Measurements from ENCODE around the gene ERVK3-1.

DNA sequence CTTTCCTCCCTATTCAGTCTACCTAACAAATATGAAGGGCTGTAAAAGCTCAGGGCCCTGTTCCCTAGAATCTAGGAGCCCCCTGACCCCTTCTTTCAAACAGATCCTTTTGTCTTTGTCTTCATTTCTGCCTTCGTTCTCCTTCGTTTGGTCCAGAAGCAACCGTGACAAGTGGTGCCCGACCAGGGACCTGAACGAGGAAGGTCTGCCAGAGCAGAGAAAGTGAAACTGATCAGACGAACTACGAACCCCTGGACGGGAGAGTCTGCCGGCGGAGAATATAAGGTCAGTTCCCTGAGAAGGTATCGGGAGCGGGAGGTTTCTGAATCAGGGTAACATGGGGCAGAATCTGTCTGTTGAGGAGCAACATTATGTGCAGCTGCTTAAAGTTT, 751 bp downstream of the ERVK3-1 start:
- TF ChIP-seq, protein P1, sequence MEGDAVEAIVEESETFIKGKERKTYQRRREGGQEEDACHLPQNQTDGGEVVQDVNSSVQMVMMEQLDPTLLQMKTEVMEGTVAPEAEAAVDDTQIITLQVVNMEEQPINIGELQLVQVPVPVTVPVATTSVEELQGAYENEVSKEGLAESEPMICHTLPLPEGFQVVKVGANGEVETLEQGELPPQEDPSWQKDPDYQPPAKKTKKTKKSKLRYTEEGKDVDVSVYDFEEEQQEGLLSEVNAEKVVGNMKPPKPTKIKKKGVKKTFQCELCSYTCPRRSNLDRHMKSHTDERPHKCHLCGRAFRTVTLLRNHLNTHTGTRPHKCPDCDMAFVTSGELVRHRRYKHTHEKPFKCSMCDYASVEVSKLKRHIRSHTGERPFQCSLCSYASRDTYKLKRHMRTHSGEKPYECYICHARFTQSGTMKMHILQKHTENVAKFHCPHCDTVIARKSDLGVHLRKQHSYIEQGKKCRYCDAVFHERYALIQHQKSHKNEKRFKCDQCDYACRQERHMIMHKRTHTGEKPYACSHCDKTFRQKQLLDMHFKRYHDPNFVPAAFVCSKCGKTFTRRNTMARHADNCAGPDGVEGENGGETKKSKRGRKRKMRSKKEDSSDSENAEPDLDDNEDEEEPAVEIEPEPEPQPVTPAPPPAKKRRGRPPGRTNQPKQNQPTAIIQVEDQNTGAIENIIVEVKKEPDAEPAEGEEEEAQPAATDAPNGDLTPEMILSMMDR (conservative IDR thresholded peaks at IDR 0.05 in 1 of 2, IDR thresholded peaks at IDR 0.05 in 1 of 2; ENCODE audit: low read depth in 1 of 2, low read length in 2 of 2), result no peak
- no peak for TF ChIP-seq EZH2 (IDR thresholded peaks at IDR 0.05; ENCODE audit: low read length, missing control alignments)
